Colonic mucosa (tissue), 4 donors: ENCODE results near the gene MCMBP. TPM values are rescaled to one million over a fixed set of nuclear protein-coding genes. Genes with fewer than 3 reads are reported as not detected.

Experiments
- DNase-seq: peaks from one replicate; pipeline ENCODE4 v3.0.0-alpha.2; 2020
- H3K27ac ChIP-seq: fragments of 200-600 bp; one replicate; pipeline ENCODE4 v1.8.0; 2021
- H3K27me3 ChIP-seq: fragments of 200-600 bp; one replicate; pipeline ENCODE4 v1.8.0; 2021
- H3K36me3 ChIP-seq: fragments of 200-600 bp; one replicate; pipeline ENCODE4 v1.8.0; 2021
- H3K4me1 ChIP-seq: fragments of 200-600 bp; one replicate; pipeline ENCODE4 v1.8.0; 2021; ENCODE audit warnings: mild to moderate bottlenecking
- H3K4me3 ChIP-seq: fragments of 200-600 bp; one replicate; pipeline ENCODE4 v1.8.0; 2021
- H3K9ac ChIP-seq, 2 donors: one replicate each; pipeline ENCODE4 v1.7.0; 2013; ENCODE audit warnings: control low read depth in 2 of 2, low read depth in 2 of 2, low read length in 2 of 2
- H3K9me3 ChIP-seq: fragments of 200-600 bp; one replicate; pipeline ENCODE4 v1.8.0; 2021
- intact Hi-C: fragments of 100-400 bp; cut with DNase I; formaldehyde crosslinking; loops from one replicate; pipeline ENCODE4 v1.14.1; 2022
- total RNA-seq, 2 donors: library from RNA; stranded (reverse); fragmentation: NEBNext Ultra II Directional in 1 of 2; extraction: Animal tissue kit (Norgen Biotek cat#: 25700) in 1 of 2; gene quantifications; one replicate each; pipeline ENCODE4 v1.2.1, GENCODE V29; 2021
- TF ChIP-seq, protein P1 (sequence below): fragments of 200-600 bp; IDR thresholded peaks from one replicate; pipeline ENCODE4 v1.8.0; 2022; ENCODE audit warnings: antibody characterized with exemption, mild to moderate bottlenecking
- donor health status: healthy.
- donor health status: DM: no; HTN: no; CAD: no.
- donor health status: DM: no; HTN: no; CAD: no.

The MCMBP gene
- total RNA-seq, 2 donors from 2014 or later = 46.7 to 56.4 TPM

DNA sequence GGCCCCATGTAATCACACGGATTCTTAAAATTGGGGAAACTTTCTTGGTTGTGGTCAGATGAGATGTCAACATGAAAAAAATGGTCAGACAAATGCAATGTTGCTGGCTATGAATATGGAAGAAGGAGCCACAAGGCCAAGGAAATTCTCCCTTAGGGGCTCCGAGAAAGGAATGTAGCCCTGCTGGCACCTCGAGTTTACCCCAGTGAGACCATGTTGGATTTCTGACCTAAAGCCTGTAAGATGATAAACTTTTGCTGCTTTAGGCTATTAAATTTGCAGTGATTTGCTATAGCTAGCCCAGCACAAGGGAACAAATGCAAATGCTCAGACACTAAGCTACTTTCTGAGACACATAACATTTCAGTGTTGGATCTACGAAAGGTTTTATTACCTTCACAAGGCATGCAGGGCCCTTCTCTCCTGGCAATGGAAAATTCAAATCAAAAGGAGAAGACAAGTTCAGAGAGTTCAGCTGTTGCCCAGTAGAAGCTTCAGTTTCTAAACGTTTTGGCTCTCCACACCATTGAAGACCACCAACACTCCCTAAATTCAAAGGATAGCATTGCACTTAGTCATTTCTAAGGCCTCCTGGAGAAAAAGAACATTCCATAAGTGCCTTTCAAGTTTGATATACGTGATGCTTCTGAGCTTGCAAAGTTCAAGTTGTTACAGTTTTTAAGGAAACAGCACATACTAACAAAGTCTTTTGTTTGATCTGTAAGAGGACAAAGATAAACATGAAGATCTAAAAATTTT, 23.4 kb downstream of the MCMBP start:
- no peak overlapping the region for H3K27ac ChIP-seq
- intact Hi-C loops = no loop called here
- H3K27me3 ChIP-seq = no peaks in the 10 kb centered on the region
- TF ChIP-seq, protein P1, sequence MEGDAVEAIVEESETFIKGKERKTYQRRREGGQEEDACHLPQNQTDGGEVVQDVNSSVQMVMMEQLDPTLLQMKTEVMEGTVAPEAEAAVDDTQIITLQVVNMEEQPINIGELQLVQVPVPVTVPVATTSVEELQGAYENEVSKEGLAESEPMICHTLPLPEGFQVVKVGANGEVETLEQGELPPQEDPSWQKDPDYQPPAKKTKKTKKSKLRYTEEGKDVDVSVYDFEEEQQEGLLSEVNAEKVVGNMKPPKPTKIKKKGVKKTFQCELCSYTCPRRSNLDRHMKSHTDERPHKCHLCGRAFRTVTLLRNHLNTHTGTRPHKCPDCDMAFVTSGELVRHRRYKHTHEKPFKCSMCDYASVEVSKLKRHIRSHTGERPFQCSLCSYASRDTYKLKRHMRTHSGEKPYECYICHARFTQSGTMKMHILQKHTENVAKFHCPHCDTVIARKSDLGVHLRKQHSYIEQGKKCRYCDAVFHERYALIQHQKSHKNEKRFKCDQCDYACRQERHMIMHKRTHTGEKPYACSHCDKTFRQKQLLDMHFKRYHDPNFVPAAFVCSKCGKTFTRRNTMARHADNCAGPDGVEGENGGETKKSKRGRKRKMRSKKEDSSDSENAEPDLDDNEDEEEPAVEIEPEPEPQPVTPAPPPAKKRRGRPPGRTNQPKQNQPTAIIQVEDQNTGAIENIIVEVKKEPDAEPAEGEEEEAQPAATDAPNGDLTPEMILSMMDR = no peak
- no peak overlapping the region for H3K9ac ChIP-seq
- no peaks in the 10 kb centered on the region for H3K4me1 ChIP-seq
- H3K36me3 ChIP-seq = peaks cover 15% of the 10 kb centered on the region
- H3K4me3 ChIP-seq = no peak overlapping the region
- DNase-seq = no peak
- no peaks in the 10 kb centered on the region for H3K9me3 ChIP-seq

DNA sequence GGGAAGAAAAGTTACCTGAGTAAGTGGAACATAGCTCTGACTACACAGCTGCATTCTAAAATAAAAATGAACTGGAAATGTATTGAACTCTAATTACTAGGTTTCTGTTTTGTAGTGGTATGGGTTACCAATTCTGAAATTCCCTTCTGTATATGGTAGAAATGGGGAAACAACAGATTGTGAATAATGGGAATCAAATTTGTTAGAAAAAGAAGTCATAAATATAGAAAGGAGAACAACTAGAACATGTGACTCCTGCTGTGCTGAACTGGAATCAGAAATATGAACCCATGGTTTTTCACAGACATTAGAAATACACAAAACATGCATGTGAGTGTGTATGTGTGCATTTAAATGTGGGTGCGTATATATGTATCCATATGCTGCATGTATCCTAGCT, 27.0 kb downstream of the MCMBP start:
- no peak overlapping the region for H3K27ac ChIP-seq
- no peak overlapping the region for H3K9ac ChIP-seq
- no peaks in the 10 kb centered on the region for H3K9me3 ChIP-seq
- H3K4me3 ChIP-seq = no peak overlapping the region
- TF ChIP-seq, protein P1 = no peak
- H3K27me3 ChIP-seq = no peaks in the 10 kb centered on the region
- intact Hi-C loops = no loop called here
- H3K4me1 ChIP-seq = no peaks in the 10 kb centered on the region
- no peak for DNase-seq
- H3K36me3 ChIP-seq = peaks cover 24% of the 10 kb centered on the region

DNA sequence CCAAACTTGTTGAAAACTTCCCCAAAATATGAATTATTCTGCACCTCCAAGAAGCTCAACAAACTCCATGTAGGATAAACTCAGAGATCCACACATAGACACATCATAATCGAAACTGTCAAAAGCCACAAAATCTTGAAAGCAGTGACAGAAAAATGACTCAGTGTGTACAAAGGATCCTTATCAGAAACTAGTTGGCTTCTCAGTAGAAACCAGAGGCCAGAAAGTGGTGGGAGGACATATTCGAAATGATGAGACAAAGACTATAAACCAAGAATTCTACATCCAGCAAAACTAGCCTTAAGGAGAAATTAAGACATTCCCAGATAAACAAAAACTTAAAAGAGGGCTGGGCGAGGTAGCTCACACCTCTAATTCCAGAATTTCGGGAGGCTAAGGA, 38.5 kb downstream of the MCMBP start:
- Histone ChIP-seq H3K27me3 (no peaks in the 10 kb centered on the region), H3K4me1 (no peaks in the 10 kb centered on the region), H3K36me3 (peaks cover 7% of the 10 kb centered on the region), H3K9me3 (no peaks in the 10 kb centered on the region), H3K4me3 (no peak overlapping the region), H3K27ac (no peak overlapping the region), H3K9ac (no peak overlapping the region)
- no peak for DNase-seq
- intact Hi-C loops = no loop called here
- TF ChIP-seq, protein P1 = no peak

DNA sequence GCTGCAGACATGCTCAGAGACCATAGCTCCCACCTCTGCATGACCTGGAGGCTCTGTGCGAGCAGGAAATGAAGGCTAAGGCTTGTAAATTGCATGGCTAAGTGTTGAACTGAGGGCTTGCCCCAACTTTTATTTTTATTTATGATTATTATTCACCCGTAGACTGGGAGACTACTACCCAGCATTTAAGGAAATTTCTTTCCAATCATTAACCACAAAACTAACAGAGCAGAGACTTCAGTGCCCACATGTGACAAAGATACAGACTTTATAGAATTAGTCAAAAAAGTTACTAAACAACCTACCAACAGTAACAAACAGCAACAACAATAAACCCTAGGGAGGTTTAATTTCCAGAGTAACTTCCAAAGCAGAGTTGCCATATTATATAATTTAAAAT, 39.7 kb downstream of the MCMBP start:
- Histone ChIP-seq H3K27ac (no peak overlapping the region), H3K4me3 (no peak overlapping the region), H3K9ac (no peak overlapping the region), H3K4me1 (no peaks in the 10 kb centered on the region), H3K36me3 (peaks cover 7% of the 10 kb centered on the region), H3K27me3 (no peaks in the 10 kb centered on the region), H3K9me3 (no peaks in the 10 kb centered on the region)
- TF ChIP-seq, protein P1 = no peak
- intact Hi-C loops = no loop called here
- DNase-seq = no peak

DNA sequence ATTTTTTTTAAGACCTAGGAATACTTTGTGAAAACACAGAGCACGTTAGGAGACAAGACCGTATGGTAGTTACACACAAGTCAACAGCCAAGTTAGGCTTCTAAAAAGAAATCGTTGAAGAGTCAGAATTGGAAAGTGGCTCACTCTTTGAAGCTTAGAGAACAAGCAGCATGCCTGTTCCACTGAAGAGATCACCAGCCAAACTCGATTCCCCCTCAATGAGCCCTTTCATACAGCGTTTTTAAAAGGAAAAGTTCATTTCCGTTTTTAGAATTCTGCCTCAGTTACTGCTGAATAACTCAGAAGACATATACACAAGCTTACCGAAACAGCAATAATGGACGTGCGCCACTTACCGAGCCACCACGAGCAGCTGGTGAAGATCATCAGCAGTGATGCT, 41.0 kb downstream of the MCMBP start:
- Histone ChIP-seq H3K9me3 (no peaks in the 10 kb centered on the region), H3K27ac (no peak overlapping the region), H3K9ac (no peak overlapping the region), H3K27me3 (no peaks in the 10 kb centered on the region), H3K36me3 (peaks cover 7% of the 10 kb centered on the region), H3K4me3 (no peak overlapping the region), H3K4me1 (no peaks in the 10 kb centered on the region)
- TF ChIP-seq, protein P1 = no peak
- intact Hi-C loops = no loop called here
- DNase-seq = no peak
